GM12878 (cell line): ENCODE measurements around the gene ATP4A. TPM values are rescaled to one million over a fixed set of nuclear protein-coding genes. Genes with fewer than 3 reads are reported as not detected.

Source experiments
- ATAC-seq: fragments of 200-7000 bp; cut with Tn5 transposase; 3 replicates; pipeline ENCODE4 v1.9.1; 2020; ENCODE audit warnings: mild to moderate bottlenecking, moderate library complexity
- Bru-seq: library from RNA; stranded (reverse); fragments of 400-500 nt; gene quantifications from one replicate; lab custom pipeline; 2021; lab: Mats Ljungman, UMichigan
- BruChase-seq, 2 experiments: library from RNA; stranded (reverse); fragments of 400-500 nt; gene quantifications; one replicate each; lab custom pipeline; 2021; lab: Mats Ljungman, UMichigan
- BruUV-seq: library from RNA; stranded (reverse); fragments of 400-500 nt; replicated peaks from 2 replicates; lab custom pipeline; 2021; lab: Mats Ljungman, UMichigan
- CTCF ChIA-PET: fragments of 300-600 bp; sonication (Branson Sonifier 250); formaldehyde crosslinking; extraction: SDS; loops from one replicate; lab custom pipeline; 2021; ENCODE audit warnings: inconsistent platforms; lab: Yijun Ruan, JAX
- POLR2A ChIA-PET: fragments of 350-600 bp; formaldehyde crosslinking; extraction: SDS; loops from one replicate; lab custom pipeline; 2021; ENCODE audit warnings: inconsistent platforms; lab: Charles Lee
- RAD21 ChIA-PET: fragments of 300-600 bp; sonication (Branson Sonifier 250); formaldehyde crosslinking; loops from one replicate; lab custom pipeline; 2023; ENCODE audit warnings: antibody characterized with exemption; ENCODE audit not compliant: unreplicated experiment; lab: Charles Lee
- SMC1A ChIA-PET: fragments of 300-600 bp; sonication (Branson Sonifier 250); formaldehyde crosslinking; loops from one replicate; lab custom pipeline; 2023; ENCODE audit not compliant: unreplicated experiment, uncharacterized antibody; lab: Charles Lee
- DNase-seq: peaks from one replicate; pipeline ENCODE4 v3.0.0-alpha.2; 2011; ENCODE audit warnings: low read depth, low spot score
- FAIRE-seq: peaks from 3 replicates; lab custom pipeline; 2011; peaks lifted over from hg19 to GRCh38; lab: Jason Lieb, UNC
- H2AFZ ChIP-seq: 2 replicates; pipeline ENCODE4 v1.6.0; 2011; ENCODE audit warnings: low read depth, low read length, control low read depth; ENCODE audit not compliant: control insufficient read depth
- H3K27ac ChIP-seq: 2 replicates; pipeline ENCODE4 v1.5.1; 2011; ENCODE audit warnings: control low read depth; ENCODE audit not compliant: control insufficient read depth, insufficient read depth
- H3K27me3 ChIP-seq, 2 experiments: replicated peaks in 1 of 2; 2 replicates each; pipeline versions ENCODE4 v1.6.0 to v1.6.1; 2011; ENCODE audit warnings: low read length in 1 of 2; ENCODE audit not compliant: control insufficient read depth in 2 of 2, insufficient read depth in 2 of 2
- H3K36me3 ChIP-seq, 2 experiments: 2 replicates each; pipeline ENCODE4 v1.5.1; 2011; ENCODE audit warnings: low read length in 1 of 2; ENCODE audit not compliant: control insufficient read depth in 2 of 2, insufficient read depth in 2 of 2
- H3K4me1 ChIP-seq: 2 replicates; pipeline ENCODE4 v1.6.1; 2011; ENCODE audit warnings: mild to moderate bottlenecking, low read length, moderate library complexity, mixed read lengths; ENCODE audit not compliant: control insufficient read depth, insufficient read depth
- H3K4me2 ChIP-seq: 2 replicates; pipeline ENCODE4 v1.6.0; 2011; ENCODE audit warnings: control low read depth; ENCODE audit not compliant: control insufficient read depth, insufficient read depth
- H3K4me3 ChIP-seq: fragments of 200-600 bp; sonication (generic); 2 replicates; pipeline ENCODE4 v1.5.1; 2016
- H3K79me2 ChIP-seq: 2 replicates; pipeline ENCODE4 v1.6.0; 2011; ENCODE audit warnings: low read length; ENCODE audit not compliant: control insufficient read depth, insufficient read depth
- H3K9ac ChIP-seq: 2 replicates; pipeline ENCODE4 v1.8.0; 2011; ENCODE audit warnings: low read length, control low read depth, mixed read lengths; ENCODE audit not compliant: control insufficient read depth, insufficient read depth
- H3K9me3 ChIP-seq: replicated peaks from 3 replicates; pipeline ENCODE4 v1.5.1; 2011; ENCODE audit warnings: mild to moderate bottlenecking, low read length; ENCODE audit not compliant: control insufficient read depth, insufficient read depth
- H4K20me1 ChIP-seq: 2 replicates; pipeline ENCODE4 v1.6.0; 2011; ENCODE audit not compliant: control insufficient read depth, insufficient read depth
- EED ChIP-seq: sonication (generic); IDR thresholded peaks from 2 replicates; pipeline ENCODE4 v1.6.1; 2016; ENCODE audit warnings: antibody characterized with exemption, low read depth
- IKZF2 ChIP-seq, 2 experiments: fragments of 450-650 bp; IDR thresholded peaks; 2 replicates each; pipeline ENCODE4 v1.6.1; 2017; ENCODE audit warnings: mild to moderate bottlenecking in 2 of 2, moderate library complexity in 2 of 2
- KDM1A ChIP-seq: fragments of 200-600 bp; sonication (generic); IDR thresholded peaks from 2 replicates; pipeline ENCODE4 v1.6.1; 2016; ENCODE audit warnings: borderline replicate concordance
- PAX5 ChIP-seq: IDR thresholded peaks from 2 replicates; pipeline ENCODE4 v1.6.1; 2011; ENCODE audit warnings: low read depth, low read length, borderline replicate concordance
- PAX8 ChIP-seq: fragments of 450-650 bp; IDR thresholded peaks from 2 replicates; pipeline ENCODE4 v1.6.1; 2017; ENCODE audit warnings: mild to moderate bottlenecking, moderate library complexity
- POLR2AphosphoS2 ChIP-seq: IDR thresholded peaks from 2 replicates; pipeline ENCODE4 v1.6.1; 2011; ENCODE audit warnings: low read depth, mild to moderate bottlenecking, low read length, improper control_type of control experiment, moderate library complexity
- RCOR1 ChIP-seq: conservative IDR thresholded peaks from 2 replicates; pipeline ENCODE4 v1.6.1; 2012; ENCODE audit warnings: low read depth, low read length, improper control_type of control experiment
- SIX5 ChIP-seq: IDR thresholded peaks from 2 replicates; pipeline ENCODE4 v1.6.1; 2011; ENCODE audit warnings: mild to moderate bottlenecking, low read depth, low read length, moderate library complexity; ENCODE audit not compliant: severe bottlenecking
- YBX1 ChIP-seq: fragments of 450-650 bp; IDR thresholded peaks from 2 replicates; pipeline ENCODE4 v1.6.1; 2016; ENCODE audit warnings: antibody characterized with exemption
- WGBS: methylation state at CpG from one replicate; pipeline ENCODE4 v1.1.6; 2016; ENCODE audit warnings: low lambda C conversion rate; ENCODE audit not compliant: insufficient replicate concordance, insufficient coverage; ENCODE audit errors: missing lambda C conversion rate; 5-methylcytosine and 5-hydroxymethylcytosine counted together
- in situ Hi-C: fragments of 300-500 bp; cut with MboI; formaldehyde crosslinking; loops from 9 replicates; pipeline ENCODE4 v1.14.3; 2018; ENCODE audit warnings: mixed read lengths
- intact Hi-C: fragments of 100-400 bp; cut with micrococcal nuclease; formaldehyde crosslinking; loops from one replicate; pipeline ENCODE4 v1.14.2; 2022; ENCODE audit not compliant: unreplicated experiment
- long read RNA-seq, 2 experiments: library from polyadenylated mRNA; unstranded; transcript quantifications; one replicate each; pipeline ENCODE4 v2.0.0, GENCODE V29; 2019 to 2020
- polyA minus RNA-seq, 3 experiments: library from RNA; depleted of rRNA, polyadenylated mRNA; stranded (reverse); fragments of >200 nt; gene quantifications; 2 replicates each; pipeline ENCODE4 v1.2.3, GENCODE V29; 2011
- polyA plus RNA-seq, 11 experiments: library from polyadenylated mRNA; depleted of rRNA in 4 of 11; unstranded in 6 of 11; stranded (reverse) in 5 of 11; fragments of >200 nt; fragmentation: Nextera tagmentation in 4 of 11; fragmentation: Illumina TruSeq in 1 of 11; extraction: Ambion mirVana in 4 of 11; extraction: Trizol in 1 of 11; gene quantifications; 1 replicate in 1 of 11; 2 replicates in 10 of 11; pipeline versions ENCODE4 v1.2.1 to v1.2.3, GENCODE V29; 2011 to 2016; ENCODE audit warnings: inconsistent platforms in 2 of 11, missing spikeins in 2 of 11, low read depth in 1 of 11
- total RNA-seq, 4 experiments: library from RNA; depleted of rRNA in 3 of 4; stranded (reverse); fragments of >200 nt in 3 of 4; fragmentation: Illumina TruSeq in 1 of 4; extraction: Trizol in 1 of 4; gene quantifications; 2 replicates each; pipeline versions ENCODE4 v1.2.1 to v1.2.3, GENCODE V29; 2013 to 2021
- TF ChIP-seq, protein P1 (sequence below): IDR thresholded peaks from 2 replicates; pipeline ENCODE4 v1.6.1; 2011; ENCODE audit warnings: mild to moderate bottlenecking, low read depth, low read length, moderate library complexity; ENCODE audit not compliant: insufficient replicate concordance
- TF ChIP-seq, protein P2 (sequence below): IDR thresholded peaks from 2 replicates; pipeline ENCODE4 v1.6.1; 2012; ENCODE audit warnings: low read depth, low read length, improper control_type of control experiment

Gene ATP4A
- total RNA-seq (2013; cell fraction: nucleolus; rRNA removed): 5.0 and 5.2 TPM in 2 replicates
- 0.11 TPM in 2 replicates for total RNA-seq (2014; rRNA removed)
- not detected in 2 replicates for total RNA-seq (2014; rRNA removed; fragmentation: Illumina TruSeq; extraction: Trizol)
- total RNA-seq (2021): 0.16 and 0.18 TPM in 2 replicates
- polyA plus RNA-seq (2011; ENCODE audit: low read depth): 1.3 TPM
- 0.69 and 1.5 TPM in 2 replicates for polyA plus RNA-seq (2011; rRNA removed)
- polyA plus RNA-seq (2011; cell fraction: cytosol; rRNA removed): 1.2 and 3.4 TPM in 2 replicates
- polyA plus RNA-seq (2011; cell fraction: nucleus; rRNA removed): 34.3 and 44.4 TPM in 2 replicates
- 2.2 and 2.3 TPM in 2 replicates for polyA plus RNA-seq (2012)
- 0.03 and 0.11 TPM in 2 replicates for polyA plus RNA-seq (2014; fragmentation: Illumina TruSeq; extraction: Trizol)
- polyA plus RNA-seq (2014; fragmentation: Nextera tagmentation; extraction: Ambion mirVana): under 1 TPM in 1 of 2 experiments, not detected in 1; 0.04 TPM
- polyA plus RNA-seq (2014; rRNA removed): 0.09 and 0.20 TPM in 2 replicates
- polyA plus RNA-seq (2016; fragmentation: Nextera tagmentation; extraction: Ambion mirVana): under 1 TPM in 1 of 2 experiments, not detected in 1; 0.13 TPM
- 0.88 and 0.93 TPM in 2 replicates for polyA minus RNA-seq (2011; rRNA and poly(A)+ RNA removed)
- not detected in 2 replicates for polyA minus RNA-seq (2011; cell fraction: cytosol; rRNA and poly(A)+ RNA removed)
- polyA minus RNA-seq (2011; cell fraction: nucleus; rRNA and poly(A)+ RNA removed): 1.7 and 2.1 TPM in 2 replicates
- percentile 31 among the genes with signal in this experiment for Bru-seq, nascent RNA
- percentile 31 among the genes with signal in this experiment for BruChase-seq, experiment 1, labeled RNA remaining after a 6-hour chase
- percentile 21 among the genes with signal in this experiment for BruChase-seq, experiment 2, labeled RNA remaining after a 2-hour chase
- long read RNA-seq, experiment 1: 0 reads
- long read RNA-seq, experiment 2: 0 reads

- no peak for DNase-seq
- Histone ChIP-seq H3K36me3 (no peaks in the 10 kb centered on the region), H4K20me1 (no peaks in the 10 kb centered on the region), H3K9me3 (no peaks in the 10 kb centered on the region), H3K27ac (no peak within 1 kb of the TSS)
- WGBS: 3% methylated on average over 6 of the region's 15 CpGs
- TF ChIP-seq, protein P1, sequence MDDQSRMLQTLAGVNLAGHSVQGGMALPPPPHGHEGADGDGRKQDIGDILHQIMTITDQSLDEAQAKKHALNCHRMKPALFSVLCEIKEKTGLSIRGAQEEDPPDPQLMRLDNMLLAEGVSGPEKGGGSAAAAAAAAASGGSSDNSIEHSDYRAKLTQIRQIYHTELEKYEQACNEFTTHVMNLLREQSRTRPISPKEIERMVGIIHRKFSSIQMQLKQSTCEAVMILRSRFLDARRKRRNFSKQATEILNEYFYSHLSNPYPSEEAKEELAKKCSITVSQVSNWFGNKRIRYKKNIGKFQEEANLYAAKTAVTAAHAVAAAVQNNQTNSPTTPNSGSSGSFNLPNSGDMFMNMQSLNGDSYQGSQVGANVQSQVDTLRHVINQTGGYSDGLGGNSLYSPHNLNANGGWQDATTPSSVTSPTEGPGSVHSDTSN: no peak
- TF ChIP-seq, protein P2, sequence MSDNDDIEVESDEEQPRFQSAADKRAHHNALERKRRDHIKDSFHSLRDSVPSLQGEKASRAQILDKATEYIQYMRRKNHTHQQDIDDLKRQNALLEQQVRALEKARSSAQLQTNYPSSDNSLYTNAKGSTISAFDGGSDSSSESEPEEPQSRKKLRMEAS: no peak
- TF ChIP-seq POLR2AphosphoS2 (no peak), SIX5 (no peak), PAX5 (no peak), PAX8 (no peak), EED (no peak), RCOR1 (no peak), IKZF2 (IDR thresholded peaks at IDR 0.05) (no peak), KDM1A (no peak), YBX1 (no peak)
- TF ChIP-seq, all 136 proteins: peak for 0
- intact Hi-C loops (no loop called here), in situ Hi-C loops (no loop called here)
- no peak for FAIRE-seq
- RAD21 ChIA-PET: no interaction called here
- CTCF ChIA-PET: interaction anchor here (0.6 kb wide), 1 partner anchor 17 kb away, joined by 3 read pairs; no protein-coding TSS in a partner anchor
- H3K27me3 ChIP-seq: no peaks in the 10 kb centered on the region
- no peak within 1 kb of the TSS for H3K9ac ChIP-seq
- H2AFZ ChIP-seq: no peak within 1 kb of the TSS
- no peaks in the 10 kb centered on the region for H3K79me2 ChIP-seq
- SMC1A ChIA-PET: no interaction called here
- no TSS peak for BruUV-seq
- no peak for ATAC-seq
- POLR2A ChIA-PET: interaction anchor here (0.6 kb wide), 2 partner anchors 8 to 29 kb away, joined by 3 to 10 read pairs; no protein-coding TSS in a partner anchor
- H3K4me1 ChIP-seq: peaks cover 26% of the 10 kb centered on the region
- H3K4me3 ChIP-seq: no peak within 1 kb of the TSS
- H3K4me2 ChIP-seq: no peak within 1 kb of the TSS
Measured at GRCh38 chr19:35563207-35563829, at the start of gene ATP4A. Gene ATP4A, minus strand, starts transcription at chr19:35563658. Its CDS starts 29 bp downstream, at chr19:35563629.
